ENCODE data around the gene N4BP2. TPM values are rescaled to one million over a fixed set of nuclear protein-coding genes. Genes with fewer than 3 reads are reported as not detected.

N4BP2 gene
- total RNA-seq, 1 experiment from 2014 or later, result 31.7 TPM

DNA sequence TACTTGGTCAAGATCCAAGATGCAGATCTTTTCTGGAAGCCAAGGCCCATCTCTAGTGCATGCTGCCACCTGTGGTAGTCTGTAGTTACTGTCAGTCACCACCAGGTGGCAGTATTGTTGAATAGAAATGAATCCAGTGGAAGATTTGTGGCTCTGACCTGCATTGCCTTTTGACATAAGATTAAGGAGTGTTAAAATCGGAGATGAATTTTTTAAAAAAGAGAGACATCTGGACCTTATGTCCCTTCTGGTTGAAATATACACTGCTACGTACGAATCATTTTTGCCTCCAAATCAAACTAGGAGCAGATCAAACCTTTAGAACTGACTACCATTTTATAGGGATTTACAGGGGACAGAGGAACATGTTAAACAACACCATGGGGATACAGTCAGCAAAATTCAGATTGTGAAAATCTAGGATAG, 93.3 kb downstream of the N4BP2 start:
- H3K4me1 Mint-ChIP-seq, result no peaks in the 10 kb centered on the region
- no peaks in the 10 kb centered on the region for H3K27me3 Mint-ChIP-seq (ENCODE audit: low read depth)
- CTCF ChIA-PET, result interaction anchor here (0.7 to 1.6 kb wide), 12 partner anchors 20 to 1956 kb away, joined by 3 to 8 read pairs (median 4); partner anchors contain the start of gene N4BP2
- H3K9me3 Mint-ChIP-seq, result peaks cover 28% of the 10 kb centered on the region
- DNase-seq (ENCODE audit: low spot score) (peak; percentile 61), ATAC-seq (peak; percentile 86)
- no peak overlapping the region for H3K4me3 Mint-ChIP-seq
- TF ChIP-seq NR3C1 (CRISPR knock-in tag; conservative IDR thresholded peaks at IDR 0.05; ENCODE audit: low read depth), result no peak
- TF ChIP-seq, protein P1, sequence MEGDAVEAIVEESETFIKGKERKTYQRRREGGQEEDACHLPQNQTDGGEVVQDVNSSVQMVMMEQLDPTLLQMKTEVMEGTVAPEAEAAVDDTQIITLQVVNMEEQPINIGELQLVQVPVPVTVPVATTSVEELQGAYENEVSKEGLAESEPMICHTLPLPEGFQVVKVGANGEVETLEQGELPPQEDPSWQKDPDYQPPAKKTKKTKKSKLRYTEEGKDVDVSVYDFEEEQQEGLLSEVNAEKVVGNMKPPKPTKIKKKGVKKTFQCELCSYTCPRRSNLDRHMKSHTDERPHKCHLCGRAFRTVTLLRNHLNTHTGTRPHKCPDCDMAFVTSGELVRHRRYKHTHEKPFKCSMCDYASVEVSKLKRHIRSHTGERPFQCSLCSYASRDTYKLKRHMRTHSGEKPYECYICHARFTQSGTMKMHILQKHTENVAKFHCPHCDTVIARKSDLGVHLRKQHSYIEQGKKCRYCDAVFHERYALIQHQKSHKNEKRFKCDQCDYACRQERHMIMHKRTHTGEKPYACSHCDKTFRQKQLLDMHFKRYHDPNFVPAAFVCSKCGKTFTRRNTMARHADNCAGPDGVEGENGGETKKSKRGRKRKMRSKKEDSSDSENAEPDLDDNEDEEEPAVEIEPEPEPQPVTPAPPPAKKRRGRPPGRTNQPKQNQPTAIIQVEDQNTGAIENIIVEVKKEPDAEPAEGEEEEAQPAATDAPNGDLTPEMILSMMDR (IDR thresholded peaks at IDR 0.05), result peak; percentile 82
- H3K36me3 Mint-ChIP-seq, result peaks cover 60% of the 10 kb centered on the region
- POLR2A ChIA-PET, result no interaction called here
- H3K27ac Mint-ChIP-seq, result no peak overlapping the region

- Mint-ChIP-seq H3K36me3 (peaks cover 51% of the 10 kb centered on the region), H3K4me3 (no peak overlapping the region)
- CTCF ChIA-PET, result interaction anchor here (1.1 to 1.6 kb wide), 2 partner anchors 50 to 159 kb away, joined by 3 to 7 read pairs; no protein-coding TSS in a partner anchor
Measured at GRCh38 chr4:40150932-40151331, 94.3 kb downstream of the N4BP2 start.

GRCh38 chr4:40152637-40153036, 96.0 kb downstream of the N4BP2 start:
- ChIA-PET POLR2A (interaction anchor here (0.6 kb wide), 1 partner anchor 673 kb away, joined by 5 read pairs; no protein-coding TSS in a partner anchor), CTCF (interaction anchor here (1.0 to 1.1 kb wide), 3 partner anchors 38 to 157 kb away, joined by 3 to 4 read pairs (median 3); no protein-coding TSS in a partner anchor)
- DNase-seq (ENCODE audit: low spot score) (no peak), ATAC-seq (no peak)
- Mint-ChIP-seq H3K9me3 (peaks cover 22% of the 10 kb centered on the region), H3K27me3 (ENCODE audit: low read depth) (no peaks in the 10 kb centered on the region), H3K36me3 (peaks cover 39% of the 10 kb centered on the region), H3K4me1 (no peaks in the 10 kb centered on the region), H3K27ac (no peak overlapping the region), H3K4me3 (no peak overlapping the region)
- TF ChIP-seq SOX15 (CRISPR knock-in tag; IDR thresholded peaks at IDR 0.05) (no peak), ELF4 (CRISPR knock-in tag; IDR thresholded peaks at IDR 0.05; ENCODE audit: low read depth) (no peak), ZNF396 (CRISPR knock-in tag; IDR thresholded peaks at IDR 0.05; ENCODE audit: borderline replicate concordance) (no peak), GABPB1 (CRISPR knock-in tag; IDR thresholded peaks at IDR 0.05) (no peak), ESRRA (CRISPR knock-in tag; IDR thresholded peaks at IDR 0.05; ENCODE audit: borderline replicate concordance) (no peak), FOXP1 (CRISPR knock-in tag; IDR thresholded peaks at IDR 0.05; ENCODE audit: borderline replicate concordance) (no peak), MAX (CRISPR knock-in tag; IDR thresholded peaks at IDR 0.05) (no peak), CREB1 (CRISPR knock-in tag; IDR thresholded peaks at IDR 0.05) (no peak), ZNF263 (CRISPR knock-in tag; IDR thresholded peaks at IDR 0.05; ENCODE audit: low read depth) (no peak), ZNF317 (CRISPR knock-in tag; IDR thresholded peaks at IDR 0.05; ENCODE audit: borderline replicate concordance, low read depth) (no peak), NR1H2 (CRISPR knock-in tag; IDR thresholded peaks at IDR 0.05) (no peak), ZNF423 (CRISPR knock-in tag; IDR thresholded peaks at IDR 0.05) (no peak)
- TF ChIP-seq, protein P2, sequence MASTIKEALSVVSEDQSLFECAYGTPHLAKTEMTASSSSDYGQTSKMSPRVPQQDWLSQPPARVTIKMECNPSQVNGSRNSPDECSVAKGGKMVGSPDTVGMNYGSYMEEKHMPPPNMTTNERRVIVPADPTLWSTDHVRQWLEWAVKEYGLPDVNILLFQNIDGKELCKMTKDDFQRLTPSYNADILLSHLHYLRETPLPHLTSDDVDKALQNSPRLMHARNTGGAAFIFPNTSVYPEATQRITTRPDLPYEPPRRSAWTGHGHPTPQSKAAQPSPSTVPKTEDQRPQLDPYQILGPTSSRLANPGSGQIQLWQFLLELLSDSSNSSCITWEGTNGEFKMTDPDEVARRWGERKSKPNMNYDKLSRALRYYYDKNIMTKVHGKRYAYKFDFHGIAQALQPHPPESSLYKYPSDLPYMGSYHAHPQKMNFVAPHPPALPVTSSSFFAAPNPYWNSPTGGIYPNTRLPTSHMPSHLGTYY (CRISPR knock-in tag; IDR thresholded peaks at IDR 0.05), result no peak
- TF ChIP-seq, protein P3, sequence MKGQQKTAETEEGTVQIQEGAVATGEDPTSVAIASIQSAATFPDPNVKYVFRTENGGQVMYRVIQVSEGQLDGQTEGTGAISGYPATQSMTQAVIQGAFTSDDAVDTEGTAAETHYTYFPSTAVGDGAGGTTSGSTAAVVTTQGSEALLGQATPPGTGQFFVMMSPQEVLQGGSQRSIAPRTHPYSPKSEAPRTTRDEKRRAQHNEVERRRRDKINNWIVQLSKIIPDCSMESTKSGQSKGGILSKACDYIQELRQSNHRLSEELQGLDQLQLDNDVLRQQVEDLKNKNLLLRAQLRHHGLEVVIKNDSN (CRISPR knock-in tag; IDR thresholded peaks at IDR 0.05), result no peak

More at GRCh38 chr4:40150932-40151331, 94.3 kb downstream of the N4BP2 start:
- DNase-seq (ENCODE audit: low spot score) (no peak), ATAC-seq (no peak)
- Mint-ChIP-seq H3K4me1 (no peaks in the 10 kb centered on the region), H3K27me3 (ENCODE audit: low read depth) (no peaks in the 10 kb centered on the region), H3K27ac (no peak overlapping the region), H3K9me3 (peaks cover 28% of the 10 kb centered on the region)
- TF ChIP-seq, protein P1 (IDR thresholded peaks at IDR 0.05), result no peak
- no peak for TF ChIP-seq NR1H2 (CRISPR knock-in tag; IDR thresholded peaks at IDR 0.05)
- TF ChIP-seq, protein P4, sequence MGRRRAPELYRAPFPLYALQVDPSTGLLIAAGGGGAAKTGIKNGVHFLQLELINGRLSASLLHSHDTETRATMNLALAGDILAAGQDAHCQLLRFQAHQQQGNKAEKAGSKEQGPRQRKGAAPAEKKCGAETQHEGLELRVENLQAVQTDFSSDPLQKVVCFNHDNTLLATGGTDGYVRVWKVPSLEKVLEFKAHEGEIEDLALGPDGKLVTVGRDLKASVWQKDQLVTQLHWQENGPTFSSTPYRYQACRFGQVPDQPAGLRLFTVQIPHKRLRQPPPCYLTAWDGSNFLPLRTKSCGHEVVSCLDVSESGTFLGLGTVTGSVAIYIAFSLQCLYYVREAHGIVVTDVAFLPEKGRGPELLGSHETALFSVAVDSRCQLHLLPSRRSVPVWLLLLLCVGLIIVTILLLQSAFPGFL (CRISPR knock-in tag; IDR thresholded peaks at IDR 0.05; ENCODE audit: borderline replicate concordance), result no peak
- TF ChIP-seq PRRX2 (CRISPR knock-in tag; IDR thresholded peaks at IDR 0.05), result no peak
- TF ChIP-seq JUN (CRISPR knock-in tag; IDR thresholded peaks at IDR 0.05), result no peak
- no peak for TF ChIP-seq MYBL2 (CRISPR knock-in tag; IDR thresholded peaks at IDR 0.05)
- TF ChIP-seq, protein P5, sequence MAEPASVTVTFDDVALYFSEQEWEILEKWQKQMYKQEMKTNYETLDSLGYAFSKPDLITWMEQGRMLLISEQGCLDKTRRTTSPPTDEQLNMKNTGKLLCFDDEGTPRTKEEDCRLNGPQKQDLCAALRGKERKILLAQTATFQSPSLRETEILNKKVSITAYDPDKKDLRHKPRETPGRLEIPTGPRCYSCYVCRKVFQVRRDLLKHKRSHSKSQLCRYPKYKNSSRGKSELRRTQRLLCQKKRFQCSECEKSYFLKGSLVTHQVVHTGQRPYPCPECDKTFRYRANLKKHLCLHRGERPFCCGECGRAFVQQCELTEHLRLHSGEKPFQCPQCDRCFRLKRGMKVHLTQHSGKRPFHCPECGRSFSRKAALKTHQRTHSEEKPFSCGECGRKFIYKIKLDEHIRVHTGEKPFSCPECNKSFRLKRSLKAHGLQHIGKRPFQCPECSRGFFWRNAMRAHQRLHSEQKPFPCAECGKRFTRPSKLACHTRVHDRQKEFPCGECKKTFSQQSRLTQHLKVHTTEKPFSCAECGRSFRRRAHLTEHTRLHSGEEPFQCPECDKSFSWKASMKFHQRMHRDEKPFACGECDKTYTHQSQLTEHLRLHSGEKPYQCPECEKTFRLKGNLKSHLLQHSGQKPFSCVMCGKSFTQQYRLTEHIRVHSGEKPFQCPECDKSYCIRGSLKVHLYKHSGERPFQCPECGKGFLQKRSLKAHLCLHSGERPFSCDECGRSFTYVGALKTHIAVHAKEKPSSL (CRISPR knock-in tag; conservative IDR thresholded peaks at IDR 0.05), result no peak
- TF ChIP-seq ESRRA (CRISPR knock-in tag; IDR thresholded peaks at IDR 0.05; ENCODE audit: borderline replicate concordance), result no peak
- POLR2A ChIA-PET, result no interaction called here

Data from WTC11 (cell line).